AG20443 (cell line): ENCODE measurements around the gene BAAT.
A peak's percentile ranks its signal among the peaks of the same experiment; 100 is the strongest.

Experiments
- DNase-seq: peaks from one replicate; pipeline ENCODE4 v3.0.0; 2012; ENCODE audit warnings: low spot score, mixed read lengths

The BAAT gene

DNA sequence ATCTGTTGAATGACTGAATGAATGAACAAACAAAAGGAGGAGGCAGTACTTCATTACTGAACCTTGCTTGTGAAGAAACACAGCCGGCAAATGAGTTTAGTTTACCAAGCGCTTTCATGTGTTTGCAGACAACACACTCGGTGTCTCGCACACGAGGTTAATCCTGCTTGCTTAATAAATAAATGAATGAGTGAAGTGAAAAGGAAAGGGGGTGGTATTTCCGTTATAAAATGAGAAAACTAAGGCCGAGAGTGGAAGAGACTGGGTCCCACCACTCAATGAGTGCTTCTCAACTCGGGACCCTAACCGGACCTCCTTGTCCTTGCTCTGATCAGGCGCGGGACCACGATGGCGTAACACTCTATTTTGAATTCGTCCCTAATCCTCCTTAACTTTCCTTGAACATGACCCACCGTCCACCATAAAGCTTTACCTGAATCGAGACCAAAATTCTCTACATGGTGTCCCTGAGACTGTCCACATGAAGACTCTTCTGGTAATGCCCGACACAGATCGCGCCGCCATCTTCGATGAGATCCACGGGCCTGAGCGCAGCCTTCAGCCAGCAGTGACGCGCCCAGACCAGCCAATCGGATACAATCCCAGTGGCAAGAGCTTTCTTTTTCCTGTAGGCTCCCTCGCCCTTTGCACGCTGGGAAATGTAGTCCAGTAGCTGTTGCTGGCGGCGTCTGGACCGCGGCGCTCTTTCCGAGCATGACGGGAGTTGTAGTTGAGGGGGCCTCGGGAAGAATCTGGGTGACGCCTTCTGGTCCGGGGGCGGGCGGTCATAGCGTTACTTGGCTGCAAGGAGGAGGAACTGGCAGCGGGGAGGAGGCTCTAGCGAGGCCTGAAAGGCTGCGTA, 13.5 kb upstream of the BAAT start, which contains the start of the genes MRPL50 and ZNF189:
Gene MRPL50, minus strand, starts transcription at position 551 of the 862 bp plus-strand sequence. Its CDS starts 26 bp downstream, at position 525.
Gene ZNF189, plus strand, starts transcription at position 784 of the 862 bp plus-strand sequence. CDS start 306 bp downstream, outside the sequence.
- DNase-seq = peak; percentile 98

DNA sequence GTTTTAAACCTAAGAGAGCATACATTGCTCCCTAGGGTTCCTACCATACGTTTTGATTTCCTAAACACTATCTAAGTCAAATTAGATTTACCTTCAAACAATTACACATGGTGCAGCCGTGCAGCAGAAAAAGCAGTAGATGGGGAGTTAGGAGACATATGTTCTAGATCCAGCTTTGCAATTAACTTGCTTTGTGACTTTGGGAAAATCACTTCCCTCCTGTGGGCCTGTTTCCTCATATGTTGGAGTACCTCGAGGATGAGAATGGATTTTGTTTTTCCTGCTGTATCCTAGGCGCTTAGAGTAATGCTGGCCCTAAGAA, 12.9 kb upstream of the BAAT start:
- DNase-seq = no peak

DNA sequence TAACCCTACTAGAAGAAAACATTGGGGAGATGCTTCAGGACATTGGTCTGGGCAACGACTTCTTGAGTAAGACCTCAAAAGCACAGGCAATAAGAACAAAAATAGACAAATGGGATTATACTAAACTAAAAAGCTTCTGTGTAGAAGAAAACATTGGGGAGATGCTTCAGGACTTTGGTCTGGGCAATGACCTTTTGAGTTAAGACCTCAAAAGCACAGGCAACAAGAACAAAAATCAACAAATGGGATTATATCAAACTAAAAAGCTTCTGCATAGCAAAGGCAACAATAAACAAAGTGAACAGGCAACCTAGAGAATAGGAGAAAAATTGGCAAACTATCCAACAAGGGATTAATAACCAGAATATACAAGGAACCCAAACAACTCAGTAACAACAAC, 9.9 kb upstream of the BAAT start:
- DNase-seq = no peak

DNA sequence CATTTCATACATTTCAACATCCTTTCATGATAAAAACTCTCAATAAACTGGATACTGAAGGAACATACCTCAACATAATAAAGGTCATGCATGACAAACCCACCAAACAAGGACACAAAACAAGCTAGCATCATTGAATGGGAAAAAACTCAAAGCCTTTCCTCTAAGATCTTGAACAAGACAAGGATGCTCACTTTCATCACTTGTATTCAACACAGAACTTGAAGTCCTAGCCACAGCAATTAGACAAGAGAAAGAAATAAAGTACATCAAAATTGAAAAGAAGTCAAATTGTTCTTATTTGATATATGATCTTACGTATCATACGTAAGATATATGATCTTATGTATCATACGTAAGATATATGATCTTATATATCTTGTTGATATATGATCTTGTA, 8.3 kb upstream of the BAAT start:
- no peak for DNase-seq

DNA sequence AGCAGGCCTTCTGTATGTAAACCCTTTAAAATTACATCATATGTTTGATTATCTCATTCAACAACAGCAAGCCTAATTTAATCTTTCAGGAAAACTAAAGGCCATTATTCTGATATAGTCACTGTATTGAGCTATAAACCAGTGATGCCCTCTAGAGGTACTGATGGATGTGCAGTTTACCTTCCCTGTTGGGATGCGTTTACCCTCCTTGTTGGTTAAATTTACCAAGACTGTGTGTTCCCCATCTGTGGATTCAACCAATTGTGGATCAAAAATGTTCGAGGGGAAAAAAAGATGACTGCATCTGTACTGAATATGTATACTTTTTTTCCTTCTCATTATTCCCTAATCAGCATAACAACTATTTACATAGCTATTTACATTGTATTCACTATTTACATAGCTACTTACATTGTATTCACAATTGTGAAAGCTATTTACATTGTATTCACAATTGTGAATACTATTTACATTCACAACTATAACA, 3.7 kb upstream of the BAAT start:
- DNase-seq = no peak

DNA sequence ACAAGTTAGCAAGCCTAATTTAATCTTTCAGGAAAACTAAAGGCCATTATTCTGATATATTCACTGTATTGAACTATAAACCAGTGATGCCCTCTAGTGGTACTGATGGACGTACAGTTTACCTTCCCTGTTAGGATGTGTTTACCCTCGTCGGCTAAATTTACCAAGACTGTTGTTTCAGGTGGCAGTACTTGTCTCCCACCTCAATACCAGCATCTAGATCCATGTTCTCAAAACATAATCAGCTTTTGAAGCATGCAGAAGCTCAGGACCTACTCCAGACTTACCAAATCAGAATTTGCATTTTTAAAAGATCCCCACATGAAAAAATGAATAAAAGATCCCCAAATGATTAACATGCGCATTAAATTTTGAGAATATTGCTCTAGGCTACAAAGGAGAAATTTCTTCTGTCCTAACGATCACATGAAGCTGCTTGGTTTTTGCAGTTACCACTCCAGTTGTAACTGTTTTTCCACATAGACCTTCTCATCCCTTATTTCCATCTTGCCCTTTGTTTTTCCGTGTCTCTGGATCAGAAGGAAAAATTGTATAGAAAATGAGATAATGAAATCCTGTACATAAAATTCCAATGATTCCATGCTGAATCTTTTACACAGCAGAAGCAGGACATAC, 3.2 kb upstream of the BAAT start:
- peak; percentile 33 for DNase-seq

DNA sequence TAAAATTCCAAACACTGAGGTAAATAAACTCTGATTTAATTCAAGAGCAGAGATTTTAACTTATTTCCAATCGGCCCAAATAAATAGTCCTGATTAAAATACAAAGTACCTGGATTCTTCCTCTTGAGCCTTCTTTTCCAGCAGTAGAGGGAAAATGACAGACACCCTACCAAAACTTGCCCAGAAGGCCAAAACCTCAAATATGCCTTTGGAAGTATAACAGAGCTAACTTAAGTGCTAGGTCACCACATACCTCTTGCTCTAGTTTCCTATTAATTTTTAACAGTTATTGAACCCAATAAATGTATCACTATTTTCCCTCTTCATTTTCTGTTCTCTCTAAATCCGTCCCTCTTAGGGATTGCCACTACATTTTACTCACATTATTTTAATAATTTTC, 1.4 kb downstream of the BAAT start:
- DNase-seq = no peak

DNA sequence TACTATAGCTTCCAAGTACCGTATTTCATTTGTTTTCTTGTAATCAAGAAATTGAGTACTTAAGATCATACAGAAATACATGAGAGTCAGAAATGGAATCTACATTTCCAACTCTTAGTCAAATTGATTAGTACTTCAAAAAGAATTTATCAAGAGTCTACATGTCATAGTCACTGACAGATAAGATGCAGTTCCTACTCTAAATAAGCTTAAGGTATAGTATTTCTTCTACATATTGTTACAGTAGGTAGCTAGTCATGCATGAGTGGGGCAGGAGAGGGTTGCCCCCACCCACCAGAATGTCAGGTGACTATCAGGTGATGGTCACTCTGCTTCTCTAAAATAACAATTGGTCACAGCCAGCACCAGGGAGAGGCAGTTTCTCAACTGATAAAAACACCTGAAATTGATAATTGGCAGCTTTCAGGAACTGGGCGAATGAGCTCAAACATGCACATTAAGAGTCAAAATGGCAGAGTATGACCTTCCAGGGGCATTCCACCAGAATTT, 2.9 kb downstream of the BAAT start:
- DNase-seq = no peak

DNA sequence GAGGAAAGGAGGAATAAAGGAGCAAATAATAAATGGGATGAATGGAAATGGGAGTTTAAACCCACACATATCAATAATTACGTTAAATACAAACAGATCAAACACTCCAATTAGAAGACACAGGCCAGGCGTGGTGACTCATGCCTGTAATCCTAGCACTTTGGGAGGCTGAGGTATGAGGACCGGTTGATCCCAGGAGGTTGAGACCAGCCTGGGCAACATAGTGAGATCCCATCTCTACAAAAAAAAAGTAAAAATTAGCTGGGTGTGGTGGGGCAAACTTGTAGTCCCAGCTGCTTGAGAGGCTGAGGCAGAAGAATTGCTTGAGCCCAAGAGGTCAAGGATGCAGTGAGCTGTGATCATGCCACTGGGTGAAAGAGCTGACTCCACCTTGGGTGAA, 3.7 kb downstream of the BAAT start:
- DNase-seq = no peak

DNA sequence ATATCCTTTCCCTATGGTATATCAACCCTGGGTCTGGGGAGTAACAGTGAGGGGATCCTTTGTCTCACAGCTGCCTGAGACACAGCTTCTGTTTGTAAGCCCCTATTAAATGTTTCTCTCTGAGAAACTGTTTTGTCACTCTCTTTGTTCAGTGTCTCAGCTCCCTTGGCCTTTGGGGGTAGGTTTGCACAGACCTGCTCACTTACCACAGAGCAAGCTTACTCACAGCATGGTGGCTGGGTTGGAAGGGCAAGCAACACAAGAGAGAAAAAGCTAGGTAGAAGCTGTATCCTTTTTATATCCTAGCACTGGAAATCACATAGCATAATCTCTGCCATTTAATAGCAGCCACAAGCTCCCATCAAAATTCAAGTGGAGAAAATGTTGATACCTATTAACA, 4.5 kb downstream of the BAAT start:
- no peak for DNase-seq

DNA sequence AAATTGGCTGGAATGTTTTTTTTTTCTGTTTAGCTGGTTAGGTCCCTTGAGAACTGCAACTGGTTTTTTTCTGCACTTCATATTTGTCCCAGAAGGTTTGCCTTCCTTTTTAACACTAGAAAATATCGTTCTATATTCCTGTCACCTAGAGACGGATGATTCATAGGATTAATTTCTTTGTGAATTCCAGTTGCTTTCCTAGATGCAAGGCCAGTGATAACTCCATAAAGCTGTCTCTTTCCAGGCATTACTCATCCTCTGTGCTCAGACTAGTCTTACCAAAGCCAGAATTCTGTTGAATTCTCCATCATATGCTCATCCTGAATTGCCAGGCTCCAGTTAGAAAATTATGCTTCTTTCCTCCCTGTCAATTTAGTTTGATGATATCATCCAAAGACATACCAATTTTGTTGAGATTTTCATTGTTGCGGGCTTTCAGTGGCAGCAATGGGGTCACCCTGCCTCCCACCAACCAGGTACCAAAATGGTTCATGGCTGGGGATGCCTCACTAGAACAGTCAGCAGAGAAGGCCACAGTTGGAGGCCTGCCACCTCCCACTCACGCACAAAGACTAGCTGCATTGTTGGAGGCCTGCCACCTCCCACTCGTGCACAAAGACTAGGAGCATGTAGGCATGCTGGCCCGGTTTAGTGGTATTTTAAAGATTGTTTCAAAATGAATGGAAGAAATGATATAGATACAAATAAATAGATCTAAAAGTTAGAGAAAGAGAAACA, 8.5 kb downstream of the BAAT start:
- DNase-seq = peak; percentile 81

DNA sequence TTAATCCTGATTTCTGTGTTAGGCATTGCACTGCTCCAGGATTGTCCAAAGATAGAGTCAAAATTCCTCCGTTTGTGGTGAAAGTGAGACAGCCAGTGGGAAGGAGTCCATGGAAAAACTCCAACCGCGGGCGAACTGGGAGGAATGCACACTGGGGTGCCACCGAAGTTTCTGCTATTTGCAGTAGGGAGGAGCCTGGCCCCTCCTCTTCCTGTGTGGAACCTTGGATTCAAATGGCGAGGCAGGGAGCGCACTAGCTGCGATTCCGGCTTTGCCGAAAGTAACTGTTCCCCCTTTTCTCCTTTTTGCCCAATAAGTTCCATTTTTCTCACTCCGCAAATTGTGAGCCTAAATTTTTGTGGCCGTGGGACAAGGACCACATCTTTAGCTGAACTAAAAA, 9.3 kb downstream of the BAAT start:
- DNase-seq = no peak

DNA sequence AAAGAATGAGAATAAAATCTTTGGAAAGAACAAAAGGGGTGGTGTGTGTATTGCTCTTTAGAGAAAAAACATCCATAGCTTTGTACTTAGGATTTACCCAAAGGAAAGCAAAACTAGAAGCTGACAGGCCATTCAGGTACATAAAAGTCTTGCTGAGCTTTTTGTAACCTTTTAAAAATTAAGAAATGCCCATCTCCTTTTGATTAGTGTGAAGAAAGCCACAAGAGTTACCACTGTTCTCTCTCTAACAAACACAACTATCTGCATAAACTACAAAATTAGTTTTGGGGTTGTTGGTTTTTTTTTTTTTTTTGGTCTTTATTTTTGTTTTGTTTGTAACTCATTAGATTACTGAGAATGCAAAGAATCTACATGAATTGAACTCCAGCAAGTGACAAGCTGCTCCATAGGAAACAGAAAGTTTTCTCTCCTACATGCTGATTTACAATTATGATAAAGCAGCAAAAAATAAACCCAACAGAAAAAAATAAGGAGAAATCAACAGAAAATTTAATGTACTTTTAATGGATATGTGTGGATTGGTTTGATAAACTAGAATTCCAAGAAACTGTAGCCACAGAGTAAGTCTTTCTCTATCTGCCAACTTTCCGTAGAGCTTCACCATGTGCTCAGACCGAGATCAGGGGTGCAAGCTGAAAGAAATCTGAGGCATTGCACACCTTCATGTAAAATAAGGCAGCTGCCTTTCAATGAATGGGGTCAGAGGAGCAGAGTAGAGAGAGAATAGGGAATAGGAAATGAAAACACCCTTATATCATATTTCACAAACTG, 12.3 kb downstream of the BAAT start:
- no peak for DNase-seq

DNA sequence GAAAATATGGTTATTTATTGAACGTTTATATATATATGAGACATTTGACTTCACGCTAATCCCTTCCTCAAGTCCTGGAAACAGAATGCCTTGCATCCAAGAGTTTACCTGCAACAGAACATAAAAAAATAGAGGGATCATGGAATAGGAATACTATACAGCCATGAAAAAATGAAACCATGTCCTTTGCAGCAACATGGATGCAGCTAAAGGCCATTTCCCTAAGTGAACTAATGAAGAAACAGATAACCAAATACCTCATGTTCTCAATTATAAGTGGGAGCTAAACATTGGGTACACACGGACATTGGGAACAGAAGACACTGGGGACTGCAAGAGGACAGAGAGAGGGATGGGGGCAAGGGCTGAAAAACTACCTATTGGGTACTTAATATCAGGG, 13.0 kb downstream of the BAAT start:
- no peak for DNase-seq

DNA sequence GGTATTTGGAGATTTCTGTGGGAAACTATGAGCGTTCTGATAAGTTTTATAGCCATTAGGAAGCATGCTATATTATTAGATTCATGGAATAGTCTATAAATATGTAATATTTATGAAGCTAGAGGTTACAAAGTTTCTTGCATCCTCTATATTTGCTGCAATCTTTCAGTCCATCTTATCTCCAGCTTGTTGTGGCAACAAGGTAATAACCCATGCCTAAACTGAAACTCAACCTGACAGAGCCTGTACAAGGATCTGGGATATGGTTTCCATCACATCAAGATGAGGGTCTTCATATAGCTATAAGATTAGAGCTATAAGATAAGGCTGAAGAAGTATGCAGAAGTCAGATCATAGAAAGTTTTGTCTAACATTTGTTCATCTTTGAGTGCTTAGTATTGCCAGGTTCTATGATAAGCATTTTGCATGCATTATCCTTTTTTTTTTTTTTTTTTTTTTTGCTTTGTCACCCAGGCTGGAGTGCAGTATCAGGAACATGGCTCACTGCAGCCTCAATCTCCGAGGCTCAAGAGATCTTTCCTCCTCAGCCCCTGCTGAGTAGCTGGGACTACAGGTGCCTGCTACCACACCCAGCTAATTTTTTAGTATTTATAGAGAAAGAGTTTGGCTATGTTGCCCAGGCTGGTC, 14.8 kb downstream of the BAAT start:
- no peak for DNase-seq

DNA sequence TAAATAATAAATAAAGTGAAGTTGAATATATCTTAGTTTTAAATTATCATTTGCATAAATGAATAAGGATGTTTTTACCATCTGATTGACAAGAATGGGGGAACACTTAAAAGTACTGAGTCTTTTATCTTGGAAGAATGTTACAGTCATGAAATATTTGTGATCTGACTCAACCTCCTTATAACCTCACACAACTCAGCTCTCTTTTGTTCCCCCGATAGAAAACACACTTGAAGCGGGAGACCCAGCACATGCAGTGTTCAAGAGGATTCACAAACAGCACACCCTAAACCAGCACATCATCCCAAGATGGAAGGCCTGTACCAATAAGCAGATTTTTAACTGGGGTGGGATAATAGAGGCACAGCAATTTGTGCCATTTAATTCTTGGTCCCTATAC, 15.5 kb downstream of the BAAT start:
- DNase-seq = no peak

DNA sequence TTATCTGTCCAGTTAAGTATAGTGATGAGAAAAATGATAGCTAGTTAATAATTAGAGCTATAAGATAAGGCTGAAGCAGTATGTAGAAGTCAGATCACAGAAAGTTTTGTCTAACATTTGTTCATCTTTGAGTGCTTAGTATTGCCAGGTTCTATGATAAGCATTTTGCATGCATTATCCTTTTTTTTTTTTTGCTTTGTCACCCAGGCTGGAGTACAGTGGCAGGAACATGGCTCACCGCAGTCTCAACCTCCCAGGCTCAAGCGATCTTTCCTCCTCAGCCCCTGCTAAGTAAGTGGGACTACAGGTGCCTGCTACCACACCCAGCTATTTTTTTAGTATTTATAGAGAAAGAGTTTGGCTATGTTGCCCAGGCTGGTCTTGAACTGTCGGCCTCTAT, 17.5 kb downstream of the BAAT start:
- no peak for DNase-seq

DNA sequence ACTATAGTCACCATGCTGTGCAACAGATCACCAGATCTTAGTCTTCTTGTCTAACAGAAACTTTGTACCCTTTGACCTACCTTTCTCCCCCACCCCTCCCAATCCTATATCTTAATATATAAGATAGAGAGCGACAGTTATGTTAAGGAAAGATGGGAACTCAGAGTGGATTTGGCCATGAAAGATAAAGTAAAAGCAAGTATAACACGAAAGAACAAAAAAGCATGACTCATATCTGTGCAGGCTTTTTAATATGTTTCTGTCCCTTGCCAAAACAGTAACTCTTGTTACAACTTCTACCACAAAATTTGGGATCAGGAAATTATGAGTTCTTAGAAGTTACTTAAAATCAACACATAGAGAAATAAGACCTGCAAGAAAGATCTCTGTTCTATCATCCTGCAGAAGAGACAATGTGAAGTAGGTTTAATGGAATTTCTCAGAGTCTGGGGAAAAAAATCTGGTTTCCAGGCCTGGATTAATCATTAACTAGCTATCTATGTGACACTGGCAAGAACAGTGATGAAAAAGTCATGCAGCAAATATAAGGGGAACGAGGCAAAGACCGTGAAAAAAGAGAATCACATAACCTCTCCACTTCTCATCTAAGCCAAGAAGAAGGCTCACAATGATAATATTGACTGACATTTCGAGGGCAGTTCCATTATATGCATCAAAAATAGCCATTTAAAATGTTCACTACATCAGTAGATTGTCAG, 18.6 kb downstream of the BAAT start:
- DNase-seq = peak; percentile 41

DNA sequence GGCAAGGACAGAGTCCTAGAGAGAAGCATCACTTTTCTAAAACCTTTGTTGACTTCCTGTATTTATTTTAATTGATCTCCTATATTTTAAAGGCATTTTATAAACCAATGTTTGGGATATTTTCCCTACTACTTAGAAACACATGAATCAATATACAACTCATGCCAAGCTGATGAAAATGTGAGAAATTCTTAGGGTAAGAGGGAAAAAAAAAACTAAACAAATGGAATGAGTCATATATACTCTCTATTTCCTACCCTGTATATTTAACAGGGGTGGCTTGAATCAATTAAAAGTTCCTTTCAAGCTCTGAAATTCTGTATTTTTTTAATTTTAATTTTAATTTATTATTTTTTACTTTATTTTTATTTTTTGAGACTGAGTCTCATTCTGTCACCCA, 19.6 kb downstream of the BAAT start:
- no peak for DNase-seq

DNA sequence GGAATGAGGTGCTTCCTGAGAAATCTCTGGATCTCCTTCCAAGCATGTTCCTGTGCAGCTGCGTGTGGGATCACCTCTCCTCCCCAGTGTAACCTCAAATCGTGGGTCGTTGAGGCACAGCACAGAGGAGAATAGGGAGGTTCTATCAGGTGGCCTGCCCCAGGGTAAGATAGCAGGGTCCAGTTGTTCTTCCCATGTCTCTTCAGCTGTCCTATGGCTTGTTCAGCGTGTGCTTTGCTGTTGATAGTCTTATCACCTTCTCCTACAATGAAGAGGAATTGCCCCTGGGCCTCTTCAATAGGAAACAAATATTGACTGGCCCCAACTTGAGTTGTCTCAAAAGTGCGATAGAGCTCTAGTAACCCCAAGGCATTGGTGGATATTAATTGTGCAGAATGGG, 22.4 kb downstream of the BAAT start:
- no peak for DNase-seq

DNA sequence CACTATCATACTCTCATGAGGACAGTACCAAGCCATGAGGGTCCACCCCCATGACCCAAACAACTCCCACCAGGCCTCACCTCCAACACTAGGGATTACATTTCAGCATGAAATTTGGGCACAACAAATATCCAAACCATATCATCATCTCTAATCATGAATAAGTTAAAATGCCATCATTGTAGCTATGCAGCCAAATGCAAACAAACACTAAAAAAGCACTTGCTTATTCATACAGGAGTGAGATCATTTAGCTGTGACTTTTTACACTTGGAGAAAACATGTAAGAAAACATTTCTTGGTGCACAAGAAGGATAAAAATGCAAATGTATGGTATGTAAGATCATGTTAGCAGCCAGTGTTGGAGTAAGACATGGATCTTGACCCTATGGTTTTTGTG, 24.2 kb downstream of the BAAT start:
- no peak for DNase-seq
